22Rv1 (cell line): ENCODE results near the gene GARRE1.

Experiments
- ZFX ChIP-seq: fragments of 450-650 bp; IDR thresholded peaks from 2 replicates; pipeline ENCODE4 v1.6.1; 2017; ENCODE audit warnings: antibody characterized with exemption, borderline replicate concordance
- TF ChIP-seq, protein P1 (sequence below): fragments of 450-650 bp; IDR thresholded peaks from 2 replicates; pipeline ENCODE4 v1.5.1; 2017; ENCODE audit warnings: mild to moderate bottlenecking

DNA sequence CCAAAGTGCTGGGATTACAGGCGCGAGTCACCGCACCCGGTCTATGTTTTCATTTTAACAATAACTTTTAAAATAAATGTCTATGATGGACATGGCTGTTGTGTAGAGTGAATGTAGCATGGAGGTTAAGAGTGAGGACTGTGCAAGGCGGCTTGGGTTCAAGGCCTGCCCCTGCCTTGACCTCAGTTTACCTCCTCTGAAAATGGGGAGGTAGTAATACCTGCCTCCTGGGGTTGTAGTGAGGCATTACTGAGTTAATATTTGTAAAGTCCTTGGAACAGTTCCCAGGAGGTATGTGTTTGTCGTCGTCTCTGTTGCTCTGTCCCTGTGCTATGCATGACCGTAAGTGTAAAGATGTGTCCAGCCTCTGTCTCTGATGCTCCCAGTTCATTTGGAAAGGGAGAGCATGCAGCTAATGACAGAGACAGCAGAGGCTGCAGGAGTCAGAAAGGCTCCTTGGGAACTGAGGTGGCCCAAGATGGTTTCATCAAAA lies 9.4 kb downstream of the GARRE1 start:
- TF ChIP-seq, protein P1, sequence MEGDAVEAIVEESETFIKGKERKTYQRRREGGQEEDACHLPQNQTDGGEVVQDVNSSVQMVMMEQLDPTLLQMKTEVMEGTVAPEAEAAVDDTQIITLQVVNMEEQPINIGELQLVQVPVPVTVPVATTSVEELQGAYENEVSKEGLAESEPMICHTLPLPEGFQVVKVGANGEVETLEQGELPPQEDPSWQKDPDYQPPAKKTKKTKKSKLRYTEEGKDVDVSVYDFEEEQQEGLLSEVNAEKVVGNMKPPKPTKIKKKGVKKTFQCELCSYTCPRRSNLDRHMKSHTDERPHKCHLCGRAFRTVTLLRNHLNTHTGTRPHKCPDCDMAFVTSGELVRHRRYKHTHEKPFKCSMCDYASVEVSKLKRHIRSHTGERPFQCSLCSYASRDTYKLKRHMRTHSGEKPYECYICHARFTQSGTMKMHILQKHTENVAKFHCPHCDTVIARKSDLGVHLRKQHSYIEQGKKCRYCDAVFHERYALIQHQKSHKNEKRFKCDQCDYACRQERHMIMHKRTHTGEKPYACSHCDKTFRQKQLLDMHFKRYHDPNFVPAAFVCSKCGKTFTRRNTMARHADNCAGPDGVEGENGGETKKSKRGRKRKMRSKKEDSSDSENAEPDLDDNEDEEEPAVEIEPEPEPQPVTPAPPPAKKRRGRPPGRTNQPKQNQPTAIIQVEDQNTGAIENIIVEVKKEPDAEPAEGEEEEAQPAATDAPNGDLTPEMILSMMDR, result no peak
- TF ChIP-seq ZFX, result no peak
